T-helper 1 cell treated with Interleukin-12 subunit alpha and Interleukin-12 subunit beta and Interleukin-4 antibody, amounts not matched to agents 30 μg/mL and 1 μg/mL, for 36 hours (primary cell): ENCODE results near the gene IGF1R.

Experiments used
- H3K27ac Mint-ChIP-seq: one replicate; pipeline ENCODE4 v1.8.0; 2021; ENCODE audit warnings: mild to moderate bottlenecking, mixed read lengths
- H3K27me3 Mint-ChIP-seq: one replicate; pipeline ENCODE4 v1.8.0; 2021; ENCODE audit warnings: low read depth, mixed read lengths
- H3K36me3 Mint-ChIP-seq: one replicate; pipeline ENCODE4 v1.8.0; 2021; ENCODE audit warnings: low read depth, mixed read lengths
- H3K4me1 Mint-ChIP-seq: one replicate; pipeline ENCODE4 v1.8.0; 2021; ENCODE audit warnings: low read depth, mixed read lengths
- H3K4me3 Mint-ChIP-seq: one replicate; pipeline ENCODE4 v1.8.0; 2021; ENCODE audit warnings: mild to moderate bottlenecking, moderate library complexity, mixed read lengths
- H3K9me3 Mint-ChIP-seq: one replicate; pipeline ENCODE4 v1.8.0; 2021; ENCODE audit warnings: mixed read lengths

IGF1R gene

DNA sequence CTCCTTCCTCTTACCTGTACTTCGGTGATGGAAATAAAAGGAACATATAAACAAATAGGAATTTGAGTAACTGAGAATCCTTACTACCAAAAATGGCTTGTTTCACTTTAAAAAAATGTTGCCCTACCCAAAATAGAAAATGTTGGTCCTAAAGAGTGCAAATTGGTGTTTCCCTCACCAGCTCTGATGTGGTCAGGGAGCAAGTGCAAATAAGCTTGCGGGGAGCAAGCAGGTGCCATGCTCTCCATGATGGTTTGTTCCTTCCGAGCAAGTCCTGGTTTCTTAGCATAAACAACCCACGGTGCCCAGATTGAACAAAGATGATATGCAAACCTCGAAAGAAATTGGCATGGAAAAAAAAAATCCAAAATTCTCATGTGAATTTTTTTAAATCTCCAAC, 290.5 kb downstream of the IGF1R start:
- Mint-ChIP-seq H3K27ac (no peak overlapping the region), H3K4me3 (no peak overlapping the region), H3K9me3 (no peaks in the 10 kb centered on the region), H3K36me3 (peaks cover 11% of the 10 kb centered on the region), H3K27me3 (no peaks in the 10 kb centered on the region), H3K4me1 (peaks cover 13% of the 10 kb centered on the region)

DNA sequence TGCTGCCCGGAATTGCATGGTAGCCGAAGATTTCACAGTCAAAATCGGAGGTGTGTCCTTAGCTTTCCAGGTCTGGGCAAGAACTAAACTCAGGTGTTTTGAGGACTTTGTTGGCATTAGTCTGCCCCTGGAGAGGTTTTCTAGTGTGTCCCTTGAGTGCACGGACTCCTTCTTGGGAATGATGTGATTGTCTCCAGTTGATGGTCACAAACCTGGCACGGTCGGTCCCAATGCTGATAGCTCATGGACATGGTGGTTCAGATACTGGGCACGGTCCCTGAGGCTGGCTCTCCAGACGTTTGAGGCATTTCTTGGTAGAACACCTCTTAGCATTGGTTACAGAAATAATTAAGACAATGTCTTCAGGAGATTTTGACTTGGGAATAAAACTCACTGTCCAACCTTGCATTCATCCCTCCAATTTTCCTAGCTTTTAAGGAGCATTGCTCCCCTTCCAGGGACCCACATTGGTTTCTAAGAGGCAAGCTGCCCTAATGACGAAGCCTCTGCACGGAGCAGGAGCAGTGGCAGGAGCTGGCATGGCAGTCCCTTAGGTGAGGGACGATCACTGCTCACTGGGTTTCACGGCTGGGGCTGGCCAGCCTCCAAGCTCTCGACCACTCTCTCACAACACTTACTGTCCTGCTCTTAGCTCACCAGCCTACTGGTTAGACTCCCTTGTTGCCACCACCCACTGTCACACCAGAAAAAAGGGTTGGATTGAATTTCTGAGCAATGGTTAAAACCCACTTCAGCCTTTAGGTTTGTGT, 291.2 kb downstream of the IGF1R start:
- Mint-ChIP-seq H3K4me1 (peaks cover 10% of the 10 kb centered on the region), H3K27ac (no peak overlapping the region), H3K9me3 (no peaks in the 10 kb centered on the region), H3K4me3 (no peak overlapping the region), H3K36me3 (peaks cover 8% of the 10 kb centered on the region), H3K27me3 (no peaks in the 10 kb centered on the region)

DNA sequence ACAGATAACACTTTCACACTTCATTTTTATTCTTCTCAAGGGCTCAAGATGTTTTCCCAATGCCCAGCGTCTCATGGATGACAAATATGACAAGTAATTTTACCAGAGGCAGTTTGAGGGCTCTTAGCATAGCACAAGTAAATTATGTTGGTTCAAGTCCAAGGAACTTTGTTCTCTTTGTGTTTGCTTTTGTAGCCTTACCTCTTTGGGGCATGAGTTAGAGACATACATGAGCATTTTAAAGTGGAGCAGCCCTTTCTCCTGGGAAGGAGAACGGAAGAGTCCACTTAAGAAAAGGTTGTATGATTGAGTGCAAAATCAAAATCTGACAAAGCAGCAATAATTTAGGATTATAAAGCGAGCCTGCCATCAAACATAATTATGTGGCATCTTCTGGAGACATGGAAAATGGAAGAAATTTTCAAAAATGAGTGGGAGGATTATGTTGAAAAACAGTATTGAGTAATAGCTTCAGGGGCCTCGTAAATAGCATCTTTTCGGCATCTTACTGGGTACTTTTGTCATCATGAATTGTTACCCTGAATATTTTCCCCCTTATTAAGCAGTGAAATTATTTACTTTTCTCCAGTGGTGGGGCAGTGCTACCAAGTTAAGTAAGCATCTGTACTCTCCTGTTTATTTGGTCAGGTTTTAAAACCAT, 293.4 kb downstream of the IGF1R start:
- peaks cover 8% of the 10 kb centered on the region for H3K36me3 Mint-ChIP-seq

DNA sequence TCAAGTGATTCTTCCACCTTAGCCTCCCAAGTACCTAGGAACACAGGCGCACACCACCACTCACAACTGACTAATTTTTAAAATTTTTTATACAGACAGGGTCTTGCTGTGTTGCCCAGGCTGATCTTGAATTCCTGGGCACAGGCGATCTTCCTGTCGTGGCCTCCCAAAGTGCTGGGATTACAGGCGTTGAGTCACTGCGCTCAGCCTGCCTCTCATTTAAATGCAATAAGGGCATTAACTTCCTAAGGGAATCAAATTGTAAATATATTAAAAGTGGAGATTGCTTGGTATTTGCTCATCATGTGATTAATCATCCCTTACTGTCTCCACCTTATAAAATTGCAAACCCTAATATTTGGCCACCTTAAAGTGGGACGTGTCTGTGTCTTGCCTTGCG, 294.1 kb downstream of the IGF1R start:
- no peaks in the 10 kb centered on the region for H3K9me3 Mint-ChIP-seq
- H3K4me3 Mint-ChIP-seq, result no peak overlapping the region
- H3K27ac Mint-ChIP-seq, result no peak overlapping the region
- no peaks in the 10 kb centered on the region for H3K27me3 Mint-ChIP-seq
- peaks cover 8% of the 10 kb centered on the region for H3K36me3 Mint-ChIP-seq
- peaks cover 6% of the 10 kb centered on the region for H3K4me1 Mint-ChIP-seq

More for the DNA sequence above, 293.4 kb downstream of the IGF1R start:
- H3K9me3 Mint-ChIP-seq, result no peaks in the 10 kb centered on the region
- H3K27ac Mint-ChIP-seq, result no peak overlapping the region
- no peaks in the 10 kb centered on the region for H3K27me3 Mint-ChIP-seq
- peaks cover 10% of the 10 kb centered on the region for H3K4me1 Mint-ChIP-seq
- H3K4me3 Mint-ChIP-seq, result no peak overlapping the region

DNA sequence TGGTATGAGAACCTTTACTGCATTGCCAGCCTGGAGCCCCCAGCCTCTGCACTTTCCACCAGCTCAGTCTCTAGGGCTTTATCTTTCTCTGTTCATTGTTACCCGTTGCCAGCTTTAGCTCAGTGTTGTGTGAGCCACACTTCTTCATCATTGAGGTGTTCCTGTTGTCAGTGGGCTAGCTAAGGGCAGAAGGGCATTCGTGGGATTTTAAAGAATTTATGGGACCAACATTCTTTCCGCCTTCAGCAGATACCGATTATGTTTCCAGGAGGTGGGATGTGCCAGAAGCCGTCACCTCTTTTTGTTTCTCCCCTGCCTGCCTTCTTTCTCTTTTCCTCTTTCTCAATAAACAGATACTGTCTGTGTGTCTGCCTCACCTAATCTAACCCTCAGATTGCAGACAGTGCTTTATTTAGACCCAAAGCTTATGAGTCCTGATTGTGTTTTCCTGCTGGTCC, 294.7 kb downstream of the IGF1R start:
- H3K4me1 Mint-ChIP-seq, result peaks cover 1% of the 10 kb centered on the region
- H3K9me3 Mint-ChIP-seq, result no peaks in the 10 kb centered on the region
- peaks cover 6% of the 10 kb centered on the region for H3K36me3 Mint-ChIP-seq
- no peaks in the 10 kb centered on the region for H3K27me3 Mint-ChIP-seq
- no peak overlapping the region for H3K4me3 Mint-ChIP-seq
- H3K27ac Mint-ChIP-seq, result peak overlapping the region; percentile 13

DNA sequence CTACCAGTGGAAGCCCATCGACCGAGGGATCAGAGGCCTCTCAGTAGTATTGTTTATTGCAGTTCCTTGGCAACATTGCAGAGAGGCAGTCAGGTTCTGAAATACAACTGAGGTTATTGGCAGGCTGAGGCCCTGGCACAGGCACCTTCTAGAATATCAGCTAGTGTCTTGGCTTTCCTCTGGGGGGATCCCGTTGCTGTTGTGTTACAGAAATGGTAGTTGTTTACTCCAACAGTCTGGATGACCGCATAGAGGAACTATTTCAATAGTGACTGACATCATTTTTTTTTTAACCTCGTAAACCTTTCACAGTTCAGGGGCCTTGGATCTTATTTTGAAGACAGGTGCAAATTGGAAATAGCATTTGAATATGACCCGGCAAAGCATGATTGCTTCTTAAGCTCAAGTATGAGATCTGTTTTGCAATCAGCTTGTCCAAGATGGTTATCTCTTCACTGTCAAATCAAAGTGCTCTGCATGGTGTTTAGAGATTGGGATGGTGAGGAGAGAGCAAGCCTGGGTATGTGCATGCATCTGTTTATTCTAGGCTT, 295.3 kb downstream of the IGF1R start:
- H3K27me3 Mint-ChIP-seq, result no peaks in the 10 kb centered on the region
- H3K4me3 Mint-ChIP-seq, result no peak overlapping the region
- H3K9me3 Mint-ChIP-seq, result no peaks in the 10 kb centered on the region
- H3K36me3 Mint-ChIP-seq, result peaks cover 5% of the 10 kb centered on the region
- H3K27ac Mint-ChIP-seq, result no peak overlapping the region
- no peaks in the 10 kb centered on the region for H3K4me1 Mint-ChIP-seq

DNA sequence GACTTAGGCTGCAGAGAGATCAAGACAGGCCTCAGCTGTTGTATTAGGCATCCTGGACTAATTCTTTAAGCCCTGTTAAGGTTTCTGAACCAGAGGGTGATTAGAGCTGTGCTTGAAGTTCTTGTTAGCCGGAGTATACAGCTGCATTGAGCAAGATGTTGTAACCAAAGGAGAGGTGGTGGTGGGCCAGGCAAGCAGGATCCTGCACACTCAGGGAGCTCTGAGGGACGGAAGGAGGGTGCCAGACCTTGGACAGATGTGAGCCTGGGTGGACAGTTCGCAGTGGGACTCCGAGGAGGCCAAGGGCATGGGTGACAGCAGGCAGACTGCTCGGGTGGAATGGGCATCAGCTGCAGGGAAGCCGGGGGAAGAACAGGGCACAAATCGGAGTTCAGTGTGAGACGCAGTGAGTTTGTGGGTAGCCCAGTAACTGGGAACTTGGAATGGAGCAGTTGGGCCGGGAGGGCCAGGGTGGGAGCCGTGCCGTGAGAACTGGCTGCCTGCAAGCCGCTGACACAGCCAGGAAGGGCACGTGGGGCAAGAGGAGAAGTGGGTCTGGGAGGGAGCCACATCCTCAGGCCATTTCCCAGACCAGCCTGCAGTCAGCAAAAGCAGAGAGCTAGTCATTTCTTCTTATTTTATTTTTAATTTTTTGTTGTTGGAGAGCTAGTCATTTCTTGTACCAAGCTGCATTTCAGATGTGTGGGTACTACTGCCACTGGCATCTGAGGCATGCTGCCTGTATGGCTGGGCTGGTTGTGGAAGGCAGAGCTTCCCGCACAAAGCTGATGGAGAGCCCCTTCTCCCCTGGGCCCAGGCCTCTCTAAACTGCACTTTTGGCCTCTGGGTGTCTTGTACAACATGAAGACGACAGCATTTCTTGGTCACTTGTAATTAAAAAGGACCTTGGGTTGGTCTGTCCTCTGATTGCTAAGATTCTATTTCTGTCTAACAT, 298.2 kb downstream of the IGF1R start:
- H3K4me3 Mint-ChIP-seq, result no peak overlapping the region
- no peaks in the 10 kb centered on the region for H3K4me1 Mint-ChIP-seq
- no peaks in the 10 kb centered on the region for H3K27me3 Mint-ChIP-seq
- no peaks in the 10 kb centered on the region for H3K9me3 Mint-ChIP-seq
- H3K27ac Mint-ChIP-seq, result no peak overlapping the region
- peaks cover 7% of the 10 kb centered on the region for H3K36me3 Mint-ChIP-seq

DNA sequence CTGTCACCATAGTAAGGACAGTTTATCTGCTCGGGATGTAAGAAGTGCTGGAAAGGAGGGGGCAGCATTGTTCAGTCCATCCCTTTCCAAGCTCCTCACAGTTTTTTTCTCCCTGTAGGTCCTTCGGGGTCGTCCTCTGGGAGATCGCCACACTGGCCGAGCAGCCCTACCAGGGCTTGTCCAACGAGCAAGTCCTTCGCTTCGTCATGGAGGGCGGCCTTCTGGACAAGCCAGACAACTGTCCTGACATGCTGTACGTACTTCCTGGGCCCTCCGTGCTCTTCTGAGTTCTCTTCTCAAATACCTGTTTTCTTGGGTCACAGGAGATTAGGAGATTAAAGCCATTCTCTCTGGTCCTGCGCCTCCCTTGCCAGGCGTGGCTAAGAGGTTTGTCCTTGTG, 300.1 kb downstream of the IGF1R start:
- H3K9me3 Mint-ChIP-seq, result no peaks in the 10 kb centered on the region
- peaks cover 7% of the 10 kb centered on the region for H3K36me3 Mint-ChIP-seq
- H3K27ac Mint-ChIP-seq, result no peak overlapping the region
- H3K27me3 Mint-ChIP-seq, result no peaks in the 10 kb centered on the region
- H3K4me1 Mint-ChIP-seq, result peaks cover 12% of the 10 kb centered on the region
- no peak overlapping the region for H3K4me3 Mint-ChIP-seq

DNA sequence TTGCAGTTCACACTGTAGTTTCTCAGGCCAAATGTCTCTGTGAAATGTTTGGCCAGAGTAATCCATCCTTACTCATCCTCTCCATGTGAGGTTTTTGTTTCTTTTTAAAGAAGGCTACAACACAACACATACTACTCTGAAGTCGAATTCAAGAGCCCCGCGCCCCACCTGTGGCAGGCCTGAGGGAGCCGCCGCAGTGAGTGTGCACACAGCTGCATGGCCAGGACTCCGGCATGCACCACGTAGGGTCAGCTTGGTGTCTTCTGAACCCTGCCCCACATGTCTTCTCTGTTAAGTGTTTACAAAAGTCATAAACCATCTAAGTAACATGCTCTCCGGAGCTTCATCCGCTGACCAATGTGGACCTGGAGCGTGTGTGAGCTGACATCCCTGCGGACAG, 300.6 kb downstream of the IGF1R start:
- no peaks in the 10 kb centered on the region for H3K27me3 Mint-ChIP-seq
- peaks cover 14% of the 10 kb centered on the region for H3K4me1 Mint-ChIP-seq
- no peaks in the 10 kb centered on the region for H3K9me3 Mint-ChIP-seq
- peaks cover 7% of the 10 kb centered on the region for H3K36me3 Mint-ChIP-seq
- no peak overlapping the region for H3K27ac Mint-ChIP-seq
- H3K4me3 Mint-ChIP-seq, result no peak overlapping the region

DNA sequence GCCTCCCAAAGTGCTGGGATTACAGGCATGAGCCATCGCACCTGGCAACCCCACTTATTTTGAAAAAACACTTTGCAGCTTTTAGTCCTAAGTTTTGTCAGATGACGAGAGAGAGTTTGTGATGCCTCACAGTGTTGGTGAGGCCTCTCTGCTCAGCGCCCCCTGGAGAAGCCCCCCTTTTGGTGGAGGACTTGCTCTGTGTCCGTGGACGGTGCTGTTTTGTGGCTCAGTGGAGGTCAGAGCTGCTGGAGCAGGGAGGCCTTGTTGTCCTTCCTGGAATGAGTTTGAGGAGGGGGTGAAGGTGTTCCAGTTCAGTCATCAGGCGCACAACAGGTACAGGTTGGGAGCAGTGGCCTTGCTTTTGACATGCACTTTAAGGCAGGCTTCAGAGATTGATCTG, 301.3 kb downstream of the IGF1R start:
- no peaks in the 10 kb centered on the region for H3K27me3 Mint-ChIP-seq
- H3K27ac Mint-ChIP-seq, result no peak overlapping the region
- H3K4me1 Mint-ChIP-seq, result peaks cover 14% of the 10 kb centered on the region
- no peaks in the 10 kb centered on the region for H3K9me3 Mint-ChIP-seq
- peaks cover 7% of the 10 kb centered on the region for H3K36me3 Mint-ChIP-seq
- H3K4me3 Mint-ChIP-seq, result no peak overlapping the region

DNA sequence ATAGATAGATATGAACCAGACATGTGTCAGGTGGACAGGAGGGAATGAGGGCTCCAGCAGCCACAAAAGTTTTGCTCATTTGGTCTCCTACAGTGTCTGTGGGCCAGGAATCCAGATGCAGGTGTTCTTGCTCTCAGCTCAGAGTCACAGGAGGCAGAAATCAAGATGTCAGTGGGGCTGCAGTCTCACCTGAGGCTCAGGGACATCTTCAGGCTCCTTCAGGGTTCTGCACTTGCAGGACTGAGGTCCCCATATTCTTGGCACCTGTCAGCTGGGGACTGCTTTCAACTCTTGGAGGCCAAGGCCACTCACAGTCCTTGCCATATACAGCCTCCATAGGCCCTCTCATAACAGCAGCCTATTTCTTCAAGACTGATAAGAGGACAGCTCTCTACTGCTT, 301.9 kb downstream of the IGF1R start:
- H3K27ac Mint-ChIP-seq, result no peak overlapping the region
- no peaks in the 10 kb centered on the region for H3K9me3 Mint-ChIP-seq

DNA sequence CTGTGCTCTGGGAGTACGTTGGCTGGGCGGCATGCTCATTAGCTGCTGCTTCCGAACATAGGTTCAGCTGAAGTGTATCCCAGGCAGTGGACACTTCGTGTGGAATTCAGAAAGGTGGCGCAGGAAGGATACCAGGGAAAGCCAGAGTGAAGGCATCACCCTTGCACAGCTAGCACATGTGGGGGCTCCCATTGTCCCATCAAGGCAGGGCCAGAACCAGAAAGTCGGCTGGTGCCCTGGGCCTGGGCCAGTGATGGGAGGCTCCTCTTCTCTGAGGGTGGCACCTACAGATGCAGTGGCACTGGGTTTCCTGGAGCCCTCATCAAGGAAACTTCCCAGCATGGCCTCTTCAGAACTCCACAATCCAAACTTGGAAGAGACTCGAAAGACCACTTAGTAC, 302.7 kb downstream of the IGF1R start:
- Mint-ChIP-seq H3K9me3 (no peaks in the 10 kb centered on the region), H3K27ac (no peak overlapping the region), H3K4me1 (peaks cover 14% of the 10 kb centered on the region), H3K27me3 (no peaks in the 10 kb centered on the region), H3K36me3 (peaks cover 7% of the 10 kb centered on the region), H3K4me3 (no peak overlapping the region)

More for the DNA sequence above, 301.9 kb downstream of the IGF1R start:
- no peak overlapping the region for H3K4me3 Mint-ChIP-seq
- H3K27me3 Mint-ChIP-seq, result no peaks in the 10 kb centered on the region
- peaks cover 7% of the 10 kb centered on the region for H3K36me3 Mint-ChIP-seq
- peaks cover 14% of the 10 kb centered on the region for H3K4me1 Mint-ChIP-seq

DNA sequence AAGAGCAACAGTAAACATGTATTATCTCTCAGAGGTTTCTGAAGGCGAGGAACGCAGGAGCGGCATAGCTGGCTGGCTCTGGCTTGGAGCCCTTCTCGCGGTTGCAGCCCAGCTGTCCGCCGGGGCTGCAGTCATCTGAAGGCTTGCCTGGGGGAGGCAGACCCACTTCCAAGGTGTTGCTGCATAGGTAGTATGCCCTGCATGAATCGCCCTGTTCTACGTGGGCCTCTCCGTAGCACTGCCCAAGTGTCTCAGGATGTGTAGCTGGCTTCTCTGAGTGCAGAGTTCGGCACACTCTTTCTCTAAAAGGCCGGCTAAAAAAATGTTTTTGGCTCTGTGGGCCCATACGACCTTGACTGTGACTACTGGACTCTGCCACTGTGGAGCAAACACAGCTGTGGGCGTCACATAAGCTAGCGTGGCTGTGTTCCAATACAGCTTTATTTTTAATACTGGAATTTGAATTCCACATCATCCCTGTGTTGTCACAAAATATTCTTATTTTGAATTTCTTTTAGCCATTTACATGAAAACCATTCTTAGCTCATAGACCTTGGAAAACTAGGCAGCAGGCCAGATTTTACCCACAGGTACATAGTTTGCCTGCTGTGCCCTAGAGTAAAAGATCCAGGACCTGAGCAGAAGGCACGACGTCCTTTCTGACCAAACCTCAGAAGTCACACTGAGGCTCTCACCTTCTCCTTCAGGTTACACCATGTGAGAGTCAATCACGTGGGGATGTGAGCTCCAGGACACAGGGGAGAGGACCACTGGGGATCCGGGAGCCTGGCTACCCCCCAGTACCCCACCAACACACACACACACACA, 303.4 kb downstream of the IGF1R start:
- H3K27me3 Mint-ChIP-seq, result no peaks in the 10 kb centered on the region
- H3K4me1 Mint-ChIP-seq, result peaks cover 18% of the 10 kb centered on the region
- peak overlapping the region; percentile 62 for H3K27ac Mint-ChIP-seq
- no peak overlapping the region for H3K4me3 Mint-ChIP-seq
- H3K9me3 Mint-ChIP-seq, result no peaks in the 10 kb centered on the region
- peaks cover 7% of the 10 kb centered on the region for H3K36me3 Mint-ChIP-seq
